ENCODE data around the gene FCGR3B.
"Not testable (repeated sequence)": the region's sequence is repeated elsewhere in the genome, so short reads cannot be mapped to it uniquely, and the experiment has no call there.

FCGR3B gene

DNA sequence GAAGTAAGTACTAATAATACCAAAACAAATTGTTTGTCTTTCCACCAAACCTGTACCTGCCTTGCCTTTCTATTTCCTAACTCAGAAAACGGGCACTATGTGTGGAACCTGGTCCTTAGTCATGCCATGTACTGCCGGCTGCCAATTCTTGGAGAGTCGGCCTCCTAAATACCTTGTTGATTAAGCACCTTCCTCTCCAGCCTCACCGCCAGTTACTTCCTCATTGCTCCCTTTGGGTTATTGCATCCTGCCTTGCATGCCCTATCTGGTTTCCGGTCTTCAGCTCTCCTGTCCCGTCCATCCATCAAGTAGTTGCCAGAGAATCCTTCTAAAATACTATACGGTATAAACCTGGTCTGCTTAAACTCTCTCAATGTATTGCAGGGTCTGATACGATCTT, 8.9 kb downstream of the FCGR3B start:
- H3K4me3 ChIP-seq (ENCODE audit: low read depth, low read length) = not testable (repeated sequence)

DNA sequence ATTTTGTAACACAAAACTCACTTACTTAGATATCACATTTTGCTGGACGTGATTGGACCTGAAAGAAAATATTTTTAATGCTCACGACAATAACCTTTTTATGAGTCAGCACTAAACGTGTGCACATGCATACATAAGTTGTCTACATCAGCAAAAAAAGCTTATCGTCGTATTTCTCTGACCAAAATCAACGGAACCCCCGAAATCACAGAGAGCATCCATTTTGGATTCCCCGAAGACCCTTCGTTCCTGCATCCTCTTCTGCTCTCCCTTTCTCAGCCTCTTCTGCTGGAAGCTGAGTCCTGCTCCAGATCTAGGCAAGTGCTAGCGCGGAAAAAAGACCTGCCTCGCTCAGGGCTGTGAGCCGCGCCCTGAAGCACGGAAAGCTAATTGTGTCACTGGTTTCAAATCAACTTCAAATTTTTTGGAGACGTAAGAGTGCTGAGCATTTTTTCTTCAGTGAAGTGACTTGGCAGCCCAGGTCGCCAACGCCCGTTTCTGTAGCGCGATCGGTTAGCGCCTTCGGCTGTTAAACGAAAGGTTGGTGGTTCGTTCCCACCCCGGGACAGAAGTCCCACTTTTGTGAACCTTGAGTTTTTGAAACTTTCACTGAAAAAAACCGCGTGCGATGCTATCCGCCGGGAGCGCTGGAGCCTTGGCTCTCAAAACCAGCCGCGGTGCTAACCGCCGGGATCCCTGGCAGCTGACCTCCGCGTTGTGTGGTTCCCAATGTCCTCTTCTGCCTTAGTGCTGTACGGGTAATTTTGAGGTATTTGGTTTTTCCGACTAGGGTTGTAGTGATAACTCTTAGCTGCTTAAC, 9.6 kb downstream of the FCGR3B start:
- H3K4me3 ChIP-seq (ENCODE audit: low read depth, low read length); DNase-seq (ENCODE audit: low read depth): not testable (repeated sequence)

More for the DNA sequence above, 8.9 kb downstream of the FCGR3B start:
- DNase-seq (ENCODE audit: low read depth) = not testable (repeated sequence)

DNA sequence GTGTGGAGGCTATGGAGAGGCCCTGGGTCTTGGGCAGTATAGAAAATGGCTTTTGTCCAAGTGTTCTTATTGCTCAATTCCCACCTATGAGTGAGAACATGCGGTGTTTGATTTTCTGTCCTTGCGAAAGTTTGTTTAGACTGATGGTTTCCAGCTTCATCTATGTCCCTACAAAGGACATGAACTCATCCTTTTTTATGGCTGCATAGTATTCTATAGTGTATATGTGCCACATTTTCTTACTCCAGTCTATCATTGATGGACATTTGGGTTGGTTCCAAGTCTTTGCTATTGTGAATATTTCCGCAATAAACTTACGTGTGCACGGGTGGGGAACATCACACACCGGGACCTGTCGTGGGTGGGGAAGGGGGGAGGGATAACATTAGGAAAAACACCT, 10.6 kb downstream of the FCGR3B start:
- not testable (repeated sequence) for DNase-seq (ENCODE audit: low read depth); H3K4me3 ChIP-seq (ENCODE audit: low read depth, low read length)

DNA sequence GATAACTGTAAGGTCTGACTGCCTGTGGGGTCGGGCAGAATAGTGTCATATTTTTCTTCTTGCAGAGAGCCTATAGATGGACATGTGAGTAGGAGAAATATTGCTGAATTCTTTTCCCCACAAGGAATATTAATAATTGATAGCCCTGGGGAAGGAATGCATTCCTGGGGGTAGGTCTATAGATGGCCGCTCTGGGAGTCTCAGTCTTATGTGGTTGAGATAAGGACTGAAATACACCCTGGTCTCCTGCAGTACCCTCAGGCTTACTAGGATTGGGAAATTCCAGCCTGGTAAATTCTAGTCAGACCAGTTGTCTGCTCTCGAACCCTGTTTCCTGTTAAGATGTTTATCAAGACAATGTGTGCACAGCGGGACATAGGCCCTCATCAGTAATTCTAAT, 12.5 kb downstream of the FCGR3B start:
- H3K4me3 ChIP-seq (ENCODE audit: low read depth, low read length); DNase-seq (ENCODE audit: low read depth): not testable (repeated sequence)

DNA sequence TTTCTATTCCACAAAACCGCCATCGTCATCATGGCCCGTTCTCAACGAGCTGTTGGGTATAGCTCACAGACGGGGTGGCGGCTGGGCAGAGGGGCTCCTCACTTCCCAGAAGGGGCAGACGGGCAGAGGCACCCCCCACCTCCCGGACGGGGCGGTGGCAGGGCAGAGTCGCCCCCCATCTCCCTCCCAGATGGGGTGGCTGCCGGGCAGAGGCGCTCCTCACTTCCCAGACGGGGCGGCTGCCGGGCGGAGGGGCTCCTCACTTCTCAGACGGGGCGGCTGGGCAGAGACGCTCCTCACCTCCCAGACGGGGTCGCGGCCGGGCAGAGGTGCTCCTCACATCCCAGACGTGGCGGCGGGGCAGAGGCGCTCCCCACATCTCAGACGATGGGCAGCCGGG, 14.6 kb downstream of the FCGR3B start:
- H3K4me3 ChIP-seq (ENCODE audit: low read depth, low read length); DNase-seq (ENCODE audit: low read depth): not testable (repeated sequence)

DNA sequence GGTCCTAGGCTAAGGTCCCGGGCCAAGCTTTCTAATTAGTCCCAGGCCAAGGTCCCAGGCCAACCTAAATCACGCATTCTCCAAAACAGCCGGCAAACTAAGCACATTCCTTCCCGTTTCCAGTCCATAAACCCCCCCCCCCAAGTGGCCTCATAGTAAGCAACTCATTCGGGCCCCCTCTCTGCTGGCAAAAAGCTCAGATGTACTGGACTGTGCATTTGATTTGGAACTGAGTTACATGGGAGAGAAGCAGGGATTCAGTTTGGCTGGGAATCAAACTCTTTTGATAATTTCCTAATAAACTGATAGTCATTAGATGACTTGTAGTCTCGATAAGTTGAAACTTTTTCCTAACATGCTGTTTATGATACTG, 17.8 kb downstream of the FCGR3B start:
- not testable (repeated sequence) for DNase-seq (ENCODE audit: low read depth)
- peak overlapping the region; percentile 67 for H3K4me3 ChIP-seq (ENCODE audit: low read depth, low read length)

DNA sequence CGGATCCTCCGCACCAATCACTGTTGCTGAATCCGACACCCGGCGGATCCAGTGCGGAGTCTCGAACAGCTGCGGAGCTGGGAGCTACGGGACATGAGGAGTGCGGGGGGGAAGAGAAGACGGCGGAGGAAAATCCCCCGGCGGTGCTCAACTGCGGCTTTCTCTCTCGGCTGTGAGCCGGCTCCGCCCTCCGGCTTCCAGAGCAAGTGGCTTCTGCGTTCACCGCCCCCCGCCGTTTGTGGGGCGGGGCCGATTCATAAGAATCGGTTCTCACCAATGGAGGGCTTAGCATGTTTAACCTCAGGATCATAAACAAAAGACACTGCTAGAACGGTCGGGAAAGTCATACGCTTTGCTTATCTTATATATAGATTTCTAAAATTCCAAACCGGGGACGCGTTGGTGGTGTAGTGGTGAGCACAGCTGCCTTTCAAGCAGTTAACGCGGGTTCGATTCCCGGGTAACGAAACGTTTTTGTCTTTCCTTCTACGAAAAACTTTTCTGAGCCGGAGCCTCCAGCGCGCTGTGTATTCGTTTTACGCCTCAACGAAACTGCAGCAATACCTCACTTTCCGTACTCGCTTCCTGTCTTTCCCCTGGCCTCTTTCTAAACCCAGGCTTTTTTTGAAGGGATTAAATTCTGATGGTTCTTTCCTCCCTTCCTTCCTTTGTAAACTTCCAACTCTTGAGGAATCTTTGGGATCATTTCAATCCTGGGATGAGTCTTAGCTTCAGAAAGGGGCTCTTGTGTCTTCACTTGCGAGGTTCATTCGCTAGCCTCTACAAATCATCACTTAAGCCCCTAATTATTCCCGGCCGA, 18.4 kb downstream of the FCGR3B start:
- peak; percentile 91 for DNase-seq (ENCODE audit: low read depth)
- H3K4me3 ChIP-seq (ENCODE audit: low read depth, low read length) = peak overlapping the region; percentile 67

DNA sequence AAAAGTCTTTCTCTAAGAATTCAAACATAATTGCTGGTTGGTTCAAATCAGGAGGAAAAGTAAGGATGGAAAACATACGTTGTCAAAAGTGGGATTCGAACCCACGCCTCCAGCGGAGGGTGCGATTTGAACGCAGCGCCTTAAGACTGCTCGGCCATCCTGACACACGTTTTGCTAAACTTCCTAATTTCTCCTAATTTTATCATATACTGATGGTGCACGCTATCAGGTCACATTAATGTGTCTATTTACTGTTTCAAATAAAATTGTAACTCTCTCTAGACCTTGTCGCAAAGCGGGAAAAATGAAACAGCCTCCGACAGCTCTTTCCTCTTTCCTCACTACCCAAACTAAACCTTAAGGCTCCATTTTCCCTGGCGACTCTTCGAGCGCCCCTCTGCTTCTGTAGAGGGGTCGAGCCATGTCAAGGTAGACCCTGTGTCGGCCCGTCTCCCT, 19.1 kb downstream of the FCGR3B start:
- DNase-seq (ENCODE audit: low read depth) = not testable (repeated sequence)
- peak overlapping the region; percentile 67 for H3K4me3 ChIP-seq (ENCODE audit: low read depth, low read length)

DNA sequence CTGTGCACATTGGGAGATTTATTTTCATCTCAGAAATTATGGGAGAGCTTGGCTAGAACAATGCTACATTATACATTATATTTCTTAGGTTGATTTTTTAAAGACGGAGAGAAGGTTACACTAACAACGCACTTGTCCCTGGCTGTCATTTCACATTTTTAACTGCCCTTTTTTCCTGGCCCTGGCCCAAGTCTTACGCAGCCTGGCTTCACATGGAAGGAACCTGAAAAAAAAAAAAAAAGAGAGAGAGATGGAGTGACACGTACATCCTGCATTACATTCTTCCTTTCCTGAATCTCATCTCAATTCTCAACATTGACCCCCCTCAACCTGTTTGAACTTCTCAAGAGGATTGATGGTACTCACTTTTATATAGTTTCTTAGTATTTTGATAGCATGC, 20.8 kb downstream of the FCGR3B start:
- H3K4me3 ChIP-seq (ENCODE audit: low read depth, low read length) = not testable (repeated sequence)
- DNase-seq (ENCODE audit: low read depth) = peak; percentile 28

DNA sequence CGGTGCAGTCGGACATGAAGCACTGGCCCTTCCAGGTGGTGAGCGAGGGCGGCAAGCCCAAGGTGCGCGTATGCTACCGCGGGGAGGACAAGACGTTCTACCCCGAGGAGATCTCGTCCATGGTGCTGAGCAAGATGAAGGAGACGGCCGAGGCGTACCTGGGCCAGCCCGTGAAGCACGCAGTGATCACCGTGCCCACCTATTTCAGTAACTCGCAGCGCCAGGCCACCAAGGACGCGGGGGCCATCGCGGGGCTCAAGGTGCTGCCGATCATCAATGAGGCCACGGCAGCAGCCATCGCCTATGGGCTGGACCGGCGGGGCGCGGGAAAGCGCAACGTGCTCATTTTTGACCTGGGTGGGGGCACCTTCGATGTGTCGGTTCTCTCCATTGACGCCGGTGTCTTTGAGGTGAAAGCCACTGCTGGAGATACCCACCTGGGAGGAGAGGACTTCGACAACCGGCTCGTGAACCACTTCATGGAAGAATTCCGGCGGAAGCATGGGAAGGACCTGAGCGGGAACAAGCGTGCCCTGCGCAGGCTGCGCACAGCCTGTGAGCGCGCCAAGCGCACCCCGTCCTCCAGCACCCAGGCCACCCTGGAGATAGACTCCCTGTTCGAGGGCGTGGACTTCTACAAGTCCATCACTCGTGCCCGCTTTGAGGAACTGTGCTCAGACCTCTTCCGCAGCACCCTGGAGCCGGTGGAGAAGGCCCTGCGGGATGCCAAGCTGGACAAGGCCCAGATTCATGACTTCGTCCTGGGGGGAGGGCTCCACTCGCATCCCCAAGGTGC, 24.2 kb downstream of the FCGR3B start:
- not testable (repeated sequence) for H3K4me3 ChIP-seq (ENCODE audit: low read depth, low read length); DNase-seq (ENCODE audit: low read depth)

DNA sequence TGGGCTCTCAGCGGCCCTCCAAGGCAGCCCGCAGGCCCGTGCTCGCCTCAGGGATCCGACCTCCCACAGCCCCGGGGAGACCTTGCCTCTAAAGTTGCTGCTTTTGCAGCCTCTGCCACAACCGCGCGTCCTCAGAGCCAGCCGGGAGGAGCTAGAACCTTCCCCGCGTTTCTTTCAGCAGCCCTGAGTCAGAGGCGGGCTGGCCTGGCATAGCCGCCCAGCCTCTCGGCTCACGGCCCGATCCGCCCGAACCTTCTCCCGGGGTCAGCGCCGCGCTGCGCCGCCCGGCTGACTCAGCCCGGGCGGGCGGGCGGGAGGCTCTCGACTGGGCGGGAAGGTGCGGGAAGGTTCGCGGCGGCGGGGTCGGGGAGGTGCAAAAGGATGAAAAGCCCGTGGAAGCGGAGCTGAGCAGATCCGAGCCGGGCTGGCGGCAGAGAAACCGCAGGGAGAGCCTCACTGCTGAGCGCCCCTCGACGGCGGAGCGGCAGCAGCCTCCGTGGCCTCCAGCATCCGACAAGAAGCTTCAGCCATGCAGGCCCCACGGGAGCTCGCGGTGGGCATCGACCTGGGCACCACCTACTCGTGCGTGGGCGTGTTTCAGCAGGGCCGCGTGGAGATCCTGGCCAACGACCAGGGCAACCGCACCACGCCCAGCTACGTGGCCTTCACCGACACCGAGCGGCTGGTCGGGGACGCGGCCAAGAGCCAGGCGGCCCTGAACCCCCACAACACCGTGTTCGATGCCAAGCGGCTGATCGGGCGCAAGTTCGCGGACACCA, 25.0 kb downstream of the FCGR3B start:
- H3K4me3 ChIP-seq (ENCODE audit: low read depth, low read length) = not testable (repeated sequence)

DNA sequence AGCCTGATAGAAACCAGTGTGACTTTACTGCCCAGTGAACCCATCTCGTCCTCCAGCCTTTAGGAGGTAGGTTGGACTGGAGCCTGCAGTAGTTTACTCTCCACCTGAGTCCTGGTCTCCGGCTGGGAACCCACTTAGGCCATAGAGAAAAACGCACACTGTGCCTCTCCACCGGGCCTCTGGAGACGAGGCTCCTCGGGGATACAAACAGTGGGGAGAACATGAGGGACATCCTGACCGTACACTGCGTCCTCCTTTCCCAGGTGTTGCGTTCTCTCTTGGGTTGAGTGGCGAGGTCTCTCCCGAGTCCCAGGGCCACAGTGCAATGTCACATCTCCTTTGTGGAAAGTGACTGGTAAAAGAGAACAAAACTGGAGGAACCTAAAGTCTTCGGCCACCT, 26.0 kb downstream of the FCGR3B start:
- not testable (repeated sequence) for DNase-seq (ENCODE audit: low read depth); H3K4me3 ChIP-seq (ENCODE audit: low read depth, low read length)

More for the DNA sequence above, 25.0 kb downstream of the FCGR3B start:
- DNase-seq (ENCODE audit: low read depth) = not testable (repeated sequence)

DNA sequence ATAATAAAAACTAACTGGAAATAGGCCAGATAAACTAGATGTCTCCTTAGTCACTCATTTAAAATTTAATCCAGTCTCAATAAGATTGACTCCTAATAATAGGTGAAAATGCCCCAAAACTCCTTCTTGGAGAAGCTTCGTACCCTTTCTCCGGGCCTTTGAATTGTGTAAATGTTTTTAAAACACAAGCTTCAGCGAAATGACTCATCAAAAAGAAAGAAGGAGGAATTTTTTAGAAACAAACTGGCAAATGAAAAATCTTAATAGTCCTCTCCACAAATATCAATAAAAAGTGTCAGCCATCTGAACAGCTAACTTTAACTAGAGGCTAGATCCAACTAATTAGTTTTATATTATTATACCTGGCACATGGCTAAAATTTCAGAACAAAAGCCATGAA, 33.9 kb downstream of the FCGR3B start:
- not testable (repeated sequence) for H3K4me3 ChIP-seq (ENCODE audit: low read depth, low read length); DNase-seq (ENCODE audit: low read depth)

DNA sequence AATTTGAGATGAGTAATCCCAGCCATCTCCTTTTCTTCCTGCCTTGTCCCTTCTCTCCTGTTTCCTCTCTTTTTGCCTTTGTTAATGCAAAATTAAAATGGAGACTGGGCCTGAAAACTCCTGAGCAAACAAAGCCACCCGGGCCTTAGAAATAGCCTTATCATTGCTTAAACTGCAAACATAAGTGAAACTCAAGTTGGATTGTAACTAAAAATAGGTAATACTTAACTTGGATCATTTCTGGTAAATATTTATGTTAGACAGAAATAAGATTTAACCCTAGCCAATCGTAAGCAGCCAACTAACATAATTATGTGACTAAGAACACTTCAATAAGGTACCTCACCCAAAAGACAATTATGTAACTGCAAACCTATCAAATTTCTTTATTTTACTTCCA, 35.4 kb downstream of the FCGR3B start:
- DNase-seq (ENCODE audit: low read depth); H3K4me3 ChIP-seq (ENCODE audit: low read depth, low read length): not testable (repeated sequence)

DNA sequence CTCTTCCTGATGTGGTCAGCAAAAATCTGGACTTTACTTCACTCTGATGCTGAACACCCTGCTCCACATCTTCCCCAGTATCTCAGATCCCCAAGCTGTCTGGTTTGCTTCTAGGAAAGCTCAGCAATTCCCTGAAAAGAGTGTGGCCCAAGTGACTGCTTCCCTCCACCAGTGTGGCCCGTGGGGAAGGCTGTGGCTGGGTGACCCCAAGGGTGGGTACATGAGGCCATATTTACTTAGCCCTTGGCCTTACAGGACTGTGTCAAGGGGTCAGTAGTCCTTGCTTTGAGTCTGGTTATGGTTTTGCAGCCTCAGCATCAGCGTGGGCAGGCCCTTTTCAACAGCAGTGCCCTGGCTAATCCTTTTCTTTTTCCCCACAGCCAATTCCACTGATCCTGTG, 35.8 kb downstream of the FCGR3B start:
- H3K4me3 ChIP-seq (ENCODE audit: low read depth, low read length); DNase-seq (ENCODE audit: low read depth): not testable (repeated sequence)

DNA sequence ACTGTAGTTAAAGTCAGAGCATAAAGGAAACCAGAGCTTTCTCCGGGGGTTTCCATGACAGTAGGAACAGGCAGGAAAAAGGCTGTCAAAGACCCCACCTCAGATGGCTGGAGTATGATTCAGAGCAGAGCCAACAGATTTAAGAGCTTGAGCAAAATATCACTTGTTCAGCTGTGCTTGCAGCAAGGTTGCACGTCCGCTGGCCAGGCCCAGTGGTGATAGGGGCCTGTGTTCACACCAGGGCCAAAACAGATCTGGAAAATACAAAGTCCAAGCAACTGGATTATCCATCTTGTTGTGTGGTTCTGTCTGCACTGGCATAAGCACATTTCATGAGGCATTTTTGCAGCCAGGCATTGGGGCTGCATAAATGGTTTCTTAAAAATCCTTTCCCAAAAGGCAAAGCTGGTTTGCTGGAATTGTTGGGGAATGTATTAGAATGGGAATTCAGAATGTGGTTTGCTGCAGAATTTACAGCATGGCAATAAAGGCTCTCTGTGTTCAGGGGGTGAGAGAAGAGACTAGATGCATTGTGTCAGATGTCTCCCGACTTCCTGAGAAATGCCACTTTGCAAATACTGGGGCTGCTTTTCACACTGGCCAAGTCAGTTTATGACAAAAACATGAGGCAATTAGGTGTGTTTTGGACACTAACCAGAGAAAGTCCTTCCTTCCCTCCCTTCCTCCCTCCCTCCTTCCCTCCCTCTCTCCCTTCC, 36.5 kb downstream of the FCGR3B start:
- DNase-seq (ENCODE audit: low read depth); H3K4me3 ChIP-seq (ENCODE audit: low read depth, low read length): not testable (repeated sequence)

DNA sequence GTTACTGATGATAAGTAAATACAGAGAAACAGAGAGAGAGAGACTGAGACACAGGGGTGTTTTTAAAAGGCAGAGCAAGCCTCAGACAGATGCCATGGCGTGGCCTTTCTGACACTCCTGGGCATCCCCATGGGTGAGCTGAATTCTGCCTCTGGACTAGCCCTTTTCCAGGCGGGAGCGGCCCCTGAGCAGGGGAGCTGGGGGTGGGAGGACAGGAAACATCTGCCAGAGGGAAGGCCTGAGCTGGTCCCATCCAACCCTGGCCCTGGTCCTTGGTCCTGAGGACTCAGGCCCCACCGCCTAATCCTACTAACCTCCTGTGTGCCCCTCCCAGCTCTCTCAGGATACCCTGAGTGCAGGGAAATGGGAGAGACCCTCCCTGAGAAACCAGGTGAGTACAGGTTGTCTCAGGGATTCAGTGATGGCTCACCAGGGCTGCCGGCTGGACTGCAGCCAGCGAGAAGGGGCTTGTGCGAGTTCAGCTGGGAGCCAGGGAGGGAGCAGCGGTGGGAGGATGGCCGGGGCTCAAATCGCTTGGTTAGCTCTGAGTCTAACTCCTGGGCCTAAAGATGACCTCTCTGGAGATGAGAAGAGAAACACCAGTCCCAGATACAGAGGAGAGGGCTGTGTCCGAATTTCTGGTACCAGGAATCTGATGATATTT, 37.8 kb downstream of the FCGR3B start:
- H3K4me3 ChIP-seq (ENCODE audit: low read depth, low read length); DNase-seq (ENCODE audit: low read depth): not testable (repeated sequence)
